Right lung (tissue), 5 donors: ENCODE data around the gene MYL9. TPM values are rescaled to one million over a fixed set of nuclear protein-coding genes. Genes with fewer than 3 reads are reported as not detected.

Experiments used
- DNase-seq, 2 donors: peaks; one replicate each; pipeline ENCODE4 v3.0.0-alpha.2; 2013
- polyA plus RNA-seq, 5 donors: library from polyadenylated mRNA; unstranded; fragments of 120-200 nt; gene quantifications; one replicate each; pipeline versions ENCODE4 v1.2.1 to v1.2.3, GENCODE V29; 2013; ENCODE audit warnings: inconsistent platforms in 1 of 5, low replicate concordance in 1 of 5; ENCODE audit not compliant: insufficient read length in 5 of 5, insufficient read depth in 1 of 5

Gene MYL9
- polyA plus RNA-seq, 5 donors: 177 to 391 (median 226) TPM

DNA sequence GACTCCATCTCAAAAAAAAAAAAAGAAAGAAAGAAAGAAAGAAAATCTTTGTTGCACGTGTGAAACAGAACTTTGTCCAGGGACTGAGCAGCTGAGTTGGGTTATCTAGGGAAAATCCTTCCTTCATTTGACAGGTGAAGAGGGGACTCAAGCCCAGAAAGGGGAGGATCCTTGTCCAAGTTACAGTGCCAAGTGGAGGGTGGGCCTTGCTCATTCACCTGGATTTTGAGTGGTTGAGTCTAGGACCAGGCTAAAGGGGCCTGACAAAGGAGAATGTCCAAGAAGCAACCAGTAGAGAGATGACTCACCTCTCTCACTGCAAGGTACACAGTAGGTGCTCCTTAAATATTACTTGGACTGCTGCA, 34.7 kb downstream of the MYL9 start:
- DNase-seq: no peak

DNA sequence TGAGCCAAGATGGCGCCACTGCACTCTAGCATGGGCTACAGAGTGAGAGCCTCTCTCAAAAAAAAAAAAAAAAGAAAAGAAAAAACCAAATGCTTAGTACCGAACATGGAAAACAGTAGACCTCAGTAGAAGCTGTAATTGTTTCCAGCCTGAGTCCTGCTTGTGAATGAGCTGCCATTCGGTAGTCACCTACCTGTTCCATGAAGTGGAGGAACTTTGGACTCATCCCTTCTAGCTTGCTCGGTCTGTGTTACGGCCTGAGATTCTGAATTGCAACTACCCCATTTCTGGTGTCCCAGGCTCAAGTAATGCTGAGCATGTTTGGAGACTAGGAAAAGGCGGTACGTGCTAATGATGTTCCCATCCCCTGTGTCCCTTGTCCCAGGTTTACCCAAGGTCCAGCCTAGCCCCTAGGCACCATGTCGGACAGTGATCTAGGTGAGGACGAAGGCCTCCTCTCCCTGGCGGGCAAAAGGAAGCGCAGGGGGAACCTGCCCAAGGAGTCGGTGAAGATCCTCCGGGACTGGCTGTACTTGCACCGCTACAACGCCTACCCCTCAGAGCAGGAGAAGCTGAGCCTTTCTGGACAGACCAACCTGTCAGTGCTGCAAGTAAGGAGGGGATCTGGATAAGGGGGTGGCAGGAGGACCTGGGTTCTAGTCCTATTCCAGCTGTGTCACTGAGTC, 37.2 kb downstream of the MYL9 start:
- DNase-seq: no peak

DNA sequence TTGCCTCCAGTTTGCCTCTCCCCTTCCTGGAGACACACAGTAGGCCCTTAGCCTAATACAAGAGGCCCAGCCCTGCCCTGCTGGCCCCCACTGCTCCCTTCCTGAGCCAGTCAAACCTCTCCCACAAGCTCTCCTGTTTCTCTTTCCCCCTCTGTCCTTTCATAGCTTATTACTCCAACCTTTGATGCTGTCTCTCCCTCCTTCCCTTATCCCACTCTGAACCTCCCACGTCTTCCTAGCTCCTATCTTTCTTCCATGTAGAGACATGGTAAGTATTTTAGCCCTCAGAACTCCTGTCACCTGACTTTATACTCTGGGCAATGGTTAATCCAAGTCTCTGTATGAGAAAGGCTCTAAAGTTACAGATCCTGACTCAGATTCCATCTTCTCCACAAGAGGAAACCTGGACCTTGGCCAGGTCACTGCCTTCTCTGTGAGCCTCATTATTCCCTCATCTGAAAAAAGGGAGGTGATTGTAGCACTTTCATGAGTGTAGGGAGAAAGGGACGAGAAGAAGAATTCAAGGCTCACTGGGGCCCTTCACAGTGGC, 38.8 kb downstream of the MYL9 start:
- no peak for DNase-seq

DNA sequence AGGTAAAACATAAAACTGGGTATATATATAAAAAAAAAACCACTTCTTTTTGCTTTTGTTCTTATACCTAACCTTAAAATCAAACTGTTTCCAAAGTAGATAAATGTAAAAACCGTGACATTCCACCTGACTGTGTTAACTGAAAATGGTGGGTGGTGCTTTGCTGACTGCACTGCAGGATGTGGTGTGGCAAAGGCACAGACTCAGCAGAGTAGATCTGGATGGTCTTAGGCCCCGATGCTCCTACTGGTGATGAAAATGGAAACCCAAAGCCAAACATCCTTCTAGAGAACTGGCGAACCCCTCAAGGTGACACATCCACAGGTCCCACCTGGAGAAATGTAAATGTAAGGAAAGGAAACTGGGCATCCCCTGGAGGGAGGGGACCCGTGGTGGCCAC, 41.0 kb downstream of the MYL9 start:
- no peak for DNase-seq

DNA sequence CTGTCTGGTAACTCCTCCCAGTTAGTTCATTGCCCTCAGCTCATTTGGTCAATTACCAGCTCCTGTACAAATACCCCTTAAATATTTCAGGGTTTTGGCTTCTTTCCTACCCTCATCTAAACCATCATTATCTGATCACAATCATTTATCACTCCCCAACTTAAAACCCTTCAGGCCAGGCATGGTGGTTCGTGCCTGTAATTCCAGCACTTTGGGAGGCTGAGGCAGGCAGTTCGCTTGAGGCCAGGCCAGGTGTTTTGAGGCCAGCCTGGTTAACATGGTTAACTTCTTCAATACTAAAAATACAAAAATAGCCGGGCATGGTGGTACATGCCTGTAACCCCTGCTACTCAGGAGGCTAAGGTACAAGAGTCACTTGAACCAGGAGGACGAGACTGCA, 41.5 kb downstream of the MYL9 start:
- DNase-seq: no peak

DNA sequence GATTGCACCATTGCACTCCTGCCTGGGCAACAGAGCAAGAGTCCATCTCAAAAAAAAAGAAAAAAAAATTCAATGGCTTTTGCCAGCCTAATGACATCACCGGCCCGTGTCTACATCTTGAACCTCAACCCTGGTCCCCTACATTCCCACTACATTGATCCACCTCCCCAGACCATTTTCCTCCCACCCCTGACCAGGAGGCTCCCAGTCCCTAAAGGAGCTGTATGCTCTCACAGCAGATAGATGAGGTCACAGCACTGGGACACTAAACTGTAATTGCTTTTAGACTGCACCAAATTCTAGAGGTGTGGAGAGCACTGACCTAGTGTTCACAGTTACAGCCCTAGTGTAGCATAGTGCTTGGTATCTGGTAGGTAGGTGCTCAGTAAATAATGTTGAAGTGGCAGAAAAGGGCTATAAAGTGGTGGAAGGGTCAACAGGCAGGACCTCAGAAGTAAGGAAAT, 42.7 kb downstream of the MYL9 start:
- DNase-seq: no peak

DNA sequence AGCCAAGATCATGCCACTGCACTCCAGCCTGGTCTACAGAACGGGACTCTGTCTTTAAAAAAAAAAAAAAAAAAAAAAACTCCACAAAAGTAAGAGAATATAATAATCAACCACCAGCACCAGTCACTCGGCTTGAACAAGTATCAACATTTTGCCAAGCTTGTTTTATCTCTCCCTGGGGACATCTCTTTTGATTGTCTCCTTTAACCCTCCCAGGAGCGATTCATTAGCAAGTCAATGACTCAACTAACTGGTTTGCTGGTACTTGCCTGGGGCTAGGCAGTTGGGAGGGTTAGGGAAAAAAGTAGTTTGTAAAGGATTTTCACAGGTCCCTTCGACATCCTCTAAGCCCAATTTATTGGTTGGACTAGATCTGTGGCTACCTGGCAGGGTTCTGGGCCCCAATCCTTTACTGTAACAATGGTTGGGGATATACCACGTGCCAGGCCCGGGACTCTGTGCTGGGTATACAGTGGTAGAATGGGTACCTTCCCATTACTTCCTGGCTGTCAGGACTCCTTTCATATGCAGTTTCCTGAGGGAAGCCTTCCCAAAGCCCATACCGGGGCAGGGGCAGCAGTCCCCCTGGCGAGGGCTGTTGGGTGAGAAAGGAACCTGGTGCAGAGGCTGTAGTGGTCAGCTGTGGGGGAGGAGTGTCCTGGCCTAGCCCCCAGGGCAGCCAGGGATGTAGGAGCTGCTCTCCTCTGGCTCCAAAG, 44.2 kb downstream of the MYL9 start:
- DNase-seq: no peak

DNA sequence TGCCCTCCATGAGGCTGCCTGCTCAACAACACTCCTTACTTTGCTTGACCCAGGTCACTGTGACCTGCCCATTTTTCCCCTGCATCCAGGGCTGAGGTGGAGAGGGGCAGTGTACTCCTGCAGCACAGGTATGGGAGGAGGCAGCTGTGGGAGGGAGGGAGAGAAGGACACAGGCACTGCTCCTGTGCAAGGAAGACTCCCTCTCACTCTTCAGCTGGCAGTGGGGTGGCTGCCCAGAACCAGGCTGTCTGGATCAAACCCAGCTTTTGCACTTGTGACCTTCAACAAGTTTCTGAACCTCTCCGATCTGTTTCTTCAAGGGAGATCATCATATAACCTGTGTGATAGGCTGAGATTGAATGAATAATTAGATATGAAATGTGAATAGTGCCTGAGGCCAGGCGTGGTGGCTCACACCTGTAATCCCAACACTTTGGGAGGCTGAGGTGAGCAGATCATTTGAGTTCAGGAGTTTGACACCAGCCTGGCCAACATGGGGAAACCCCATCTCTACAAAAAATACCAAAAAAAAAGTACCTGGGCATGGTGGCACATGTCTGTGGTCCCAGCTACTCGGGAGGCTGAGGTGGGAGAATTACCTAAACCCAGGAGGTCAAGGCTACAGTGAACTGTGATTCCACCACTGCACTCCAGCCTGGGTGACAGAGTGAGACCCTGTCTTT, 46.2 kb downstream of the MYL9 start:
- no peak for DNase-seq

DNA sequence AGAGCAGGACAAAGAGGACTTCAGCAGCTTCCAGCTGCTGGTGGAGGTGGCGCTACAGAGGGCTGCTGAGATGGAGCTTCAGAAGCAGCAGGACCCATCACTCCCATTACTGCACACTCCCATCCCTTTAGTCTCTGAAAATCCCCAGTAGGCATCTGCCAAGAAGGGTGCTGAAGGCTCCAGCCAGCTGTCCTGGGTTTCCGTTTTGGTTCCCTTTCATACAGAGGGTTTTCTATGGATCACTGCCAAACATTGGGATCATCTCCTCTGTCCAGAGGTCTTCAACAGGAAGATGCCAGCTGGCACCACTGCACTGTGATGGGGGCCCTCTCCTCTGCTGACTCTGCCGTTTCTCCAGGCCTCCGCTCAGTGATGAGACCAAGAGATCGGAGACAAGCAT, 50.0 kb downstream of the MYL9 start:
- DNase-seq: no peak

DNA sequence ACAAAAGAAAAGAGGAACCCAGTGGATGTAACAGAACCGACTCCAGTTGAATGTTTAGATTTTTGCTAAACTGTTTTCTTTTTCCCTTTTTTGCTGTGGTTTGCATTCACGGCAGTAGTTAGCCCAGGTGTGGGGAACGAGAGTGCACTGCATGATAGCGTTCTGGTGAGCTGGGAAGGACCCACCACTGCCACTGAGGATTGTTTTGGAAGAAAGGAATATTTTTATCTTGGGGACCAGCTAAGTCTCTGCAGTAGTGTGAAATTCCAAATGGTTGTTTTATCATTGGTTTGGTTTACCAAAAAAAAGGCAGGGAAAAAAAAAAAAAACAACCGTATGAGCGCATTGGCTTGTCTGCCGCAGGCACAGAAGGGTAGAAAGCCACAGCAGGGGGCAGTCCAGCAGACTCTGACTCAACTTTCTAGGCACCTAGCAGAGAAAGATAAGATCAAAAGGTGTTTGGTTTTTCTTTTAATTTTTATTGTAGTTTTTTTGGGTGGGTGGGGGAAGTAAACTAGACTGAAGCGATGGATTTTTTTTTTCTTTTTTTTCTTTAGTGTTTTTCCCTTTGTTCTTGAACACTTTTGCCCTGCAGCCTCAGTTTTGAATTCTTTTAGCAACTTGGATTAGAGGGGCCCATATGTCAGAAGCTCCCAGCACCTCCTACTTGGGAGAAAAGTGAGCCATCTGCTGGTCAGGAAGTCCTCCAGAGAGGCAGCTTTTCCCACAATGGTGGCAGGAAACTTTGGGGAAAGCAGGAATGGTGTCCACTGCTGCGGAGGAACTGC, 50.7 kb downstream of the MYL9 start:
- DNase-seq: peak in 1 of 2 donors; percentile 27

DNA sequence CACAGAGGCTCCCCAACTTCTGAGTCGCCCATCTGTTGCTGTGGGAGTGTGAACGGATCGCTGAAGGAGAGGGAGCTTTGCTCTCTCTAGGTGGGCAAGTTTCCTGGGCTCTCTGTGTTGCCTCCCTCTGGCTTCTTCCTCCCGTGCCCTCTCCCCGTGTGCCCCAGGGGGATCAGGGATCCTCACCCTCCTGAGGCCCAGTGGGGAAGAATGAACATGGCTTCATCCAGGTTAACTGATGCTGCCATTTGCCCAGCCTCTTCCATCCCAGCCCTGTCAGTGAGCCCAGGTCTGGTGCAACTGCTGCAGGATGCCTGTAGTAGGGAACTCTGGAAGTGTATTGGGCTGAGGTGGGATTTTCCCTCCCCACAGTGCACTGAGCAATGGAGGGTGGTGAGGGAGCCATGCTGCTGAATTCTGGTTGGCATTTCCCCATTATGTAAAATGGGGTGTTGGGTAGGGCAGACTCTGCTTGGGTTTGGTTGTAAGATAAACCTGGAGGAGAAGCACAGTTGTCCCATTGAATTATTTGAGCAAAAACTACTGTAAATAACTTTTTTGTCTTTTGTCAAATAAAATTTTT, 52.1 kb downstream of the MYL9 start:
- DNase-seq: no peak

DNA sequence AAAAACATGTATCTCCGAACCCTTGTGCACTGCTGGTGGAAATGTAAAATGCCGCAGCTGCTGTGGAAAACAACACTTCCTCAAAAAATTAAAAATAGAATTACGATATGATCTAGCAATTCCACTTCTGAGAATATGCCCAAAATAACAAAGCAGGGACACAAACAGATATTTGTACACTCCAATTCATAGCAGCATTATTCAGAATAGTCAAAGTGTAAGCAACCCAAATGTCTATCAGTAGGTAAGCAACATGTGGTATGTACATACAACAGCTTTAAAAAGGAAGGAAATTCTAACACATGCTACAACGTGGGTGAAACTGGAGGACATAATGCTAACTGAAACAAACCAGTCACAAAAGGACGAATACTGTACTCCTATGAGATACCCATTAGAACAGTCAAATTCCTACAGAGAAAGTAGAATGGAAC, 58.6 kb downstream of the MYL9 start:
- no peak for DNase-seq

Other genes starting within 250 kb of the MYL9 start
- gene DLGAP4, start 235.2 kb upstream of the MYL9 start, polyA plus RNA-seq: 10 to 100 TPM; 46.9 to 81.3 (median 64.7) TPM
- 10 to 100 TPM; 36.8 to 45.8 (median 44.1) TPM for gene TGIF2, start 32.1 kb downstream of the MYL9 start, polyA plus RNA-seq
- 10 to 100 TPM; 38.7 to 65.5 (median 46.7) TPM for gene RAB5IF, start 64.3 kb downstream of the MYL9 start, polyA plus RNA-seq
- 1 to 10 TPM in 4 of 5 donors, under 1 TPM in 1; 0.83 to 1.3 (median 1.2) TPM for gene SLA2, start 104.7 kb downstream of the MYL9 start, polyA plus RNA-seq
- gene NDRG3, start 204.6 kb downstream of the MYL9 start, polyA plus RNA-seq: 10 to 100 TPM; 26.3 to 39.8 (median 33.6) TPM
- 10 to 100 TPM; 16.3 to 27.4 (median 21.1) TPM for gene DSN1, start 232.2 kb downstream of the MYL9 start, polyA plus RNA-seq